ENCODE measurements around the gene SGMS1. TPM values are rescaled to one million over a fixed set of nuclear protein-coding genes. Genes with fewer than 3 reads are reported as not detected.

The SGMS1 gene
- total RNA-seq, 1 experiment from 2014 or later: 20.4 TPM

GRCh38 chr10:50406457-50407070 is 217.2 kb downstream of the SGMS1 start:
- H3K18ac ChIP-seq (ENCODE audit: insufficient read length, low read depth, low read length): peak overlapping the region; percentile 34
- H4K20me1 ChIP-seq (ENCODE audit: control insufficient read depth, insufficient read depth, insufficient read length): no peaks in the 10 kb centered on the region
- H3K27me3 Mint-ChIP-seq (ENCODE audit: low read depth): no peaks in the 10 kb centered on the region
- no peak overlapping the region for H3K4ac ChIP-seq (ENCODE audit: low read depth, low read length)
- no peaks in the 10 kb centered on the region for H3K9me3 ChIP-seq (ENCODE audit: control insufficient read depth, low read depth, low read length)
- peak overlapping the region; percentile 58 for H3K27ac ChIP-seq (ENCODE audit: insufficient read length, low read depth, low read length)
- no peaks in the 10 kb centered on the region for H3K79me1 ChIP-seq (ENCODE audit: insufficient read depth, low read depth, low read length, poor library complexity, severe bottlenecking)
- DNase-seq: no peak
- H3K27me3 ChIP-seq (ENCODE audit: insufficient read depth, low read length): no peaks in the 10 kb centered on the region
- no peak overlapping the region for H3K4me3 Mint-ChIP-seq
- H2BK12ac ChIP-seq (ENCODE audit: insufficient read length, low read depth, low read length): peak overlapping the region; percentile 15
- peaks cover 2 to 10% (median 6%) of the 10 kb centered on the region in 3 experiments; a peak in 4 of 7 replicates for H3K36me3 Mint-ChIP-seq (ENCODE audit: insufficient read depth in 1 of 3, low read depth in 3 of 3)
- peak overlapping the region; percentile 80 for H4K5ac ChIP-seq (ENCODE audit: insufficient read length, low read depth, low read length)
- no peak overlapping the region for H4K8ac ChIP-seq (replicated peaks; ENCODE audit: insufficient read length, low read depth, low read length)
- no peak overlapping the region for H3K56ac ChIP-seq (ENCODE audit: insufficient read length, low read depth, low read length)
- no peak overlapping the region for H2BK5ac ChIP-seq (ENCODE audit: insufficient read length, low read length)
- H4K91ac ChIP-seq (ENCODE audit: insufficient read length, low read depth, low read length): no peak overlapping the region
- H2BK20ac ChIP-seq (ENCODE audit: low read depth, low read length, poor library complexity, severe bottlenecking): no peak overlapping the region
- peaks cover 0 to 5% of the 10 kb centered on the region in 2 experiments; a peak in 2 of 5 replicates for H3K9me3 Mint-ChIP-seq
- H3K23ac ChIP-seq (ENCODE audit: insufficient read length, low read depth, low read length): no peak overlapping the region
- no peak overlapping the region for H2AFZ ChIP-seq (ENCODE audit: low read length)
- H3T11ph ChIP-seq (ENCODE audit: low read length): no peak overlapping the region
- H2BK120ac ChIP-seq (ENCODE audit: low read depth, low read length, poor library complexity, severe bottlenecking): no peak overlapping the region
- H3K4me2 ChIP-seq (ENCODE audit: insufficient read depth, insufficient read length, low read length): no peak overlapping the region
- TF ChIP-seq CTCF (conservative IDR thresholded peaks at IDR 0.05): no peak
- peaks cover 33 to 42% of the 10 kb centered on the region in 2 experiments for H3K4me1 Mint-ChIP-seq
- peak overlapping the region; percentile 85 for H2AK5ac ChIP-seq (ENCODE audit: insufficient read length, low read length)
- no peaks in the 10 kb centered on the region; the same call in 1 of the 2 replicates for H3K79me2 ChIP-seq (ENCODE audit: insufficient read depth, low read length)
- no CpG with 5 or more reads among the region's 2 CpGs for WGBS (ENCODE audit: extremely low coverage, insufficient read length, low lambda C conversion rate)
- peak overlapping the region; percentile 79 to 97 (median 94); a peak in 6 of 7 replicates for H3K27ac Mint-ChIP-seq
- H3K23me2 ChIP-seq (ENCODE audit: insufficient read length, low read depth, low read length, poor library complexity, severe bottlenecking): no peaks in the 10 kb centered on the region
- H2BK15ac ChIP-seq (ENCODE audit: low read depth, low read length): no peak overlapping the region
- H3K9ac ChIP-seq (ENCODE audit: extremely low read depth, insufficient read length, low read length): no peak overlapping the region
- H3K14ac ChIP-seq (ENCODE audit: insufficient read depth, low read length): no peak overlapping the region
- H3K4me1 ChIP-seq (ENCODE audit: insufficient read depth, low read length): peaks cover 9% of the 10 kb centered on the region
